Stimulated activated CD4-positive, alpha-beta T cell treated with anti-CD3 and anti-CD28 coated beads, Interleukin-12 subunit alpha, Interleukin-12 subunit beta, amount 100 ng/mL, for 4 hours (primary cell): ENCODE data around the gene PTH2.

Source experiments
- DNase-seq: peaks from one replicate; pipeline ENCODE4 v3.0.0-alpha.2; 2020

PTH2 gene

GRCh38 chr19:49430678-49431329, 7.6 kb upstream of the PTH2 start:
- DNase-seq, result no peak

- DNase-seq, result no peak
Measured at GRCh38 chr19:49430172-49430677, 7.0 kb upstream of the PTH2 start.

- DNase-seq, result no peak
Measured at GRCh38 chr19:49428547-49429451, 5.6 kb upstream of the PTH2 start.

- no peak for DNase-seq
Measured at GRCh38 chr19:49427855-49428546, 4.8 kb upstream of the PTH2 start.

- DNase-seq, result no peak
Measured at GRCh38 chr19:49427339-49427738, 4.1 kb upstream of the PTH2 start.

- DNase-seq, result no peak
Measured at GRCh38 chr19:49425922-49426592, 2.8 kb upstream of the PTH2 start.

GRCh38 chr19:49425178-49425577, 1.9 kb upstream of the PTH2 start, which contains the start of gene GFY:
TSS of gene GFY (plus strand) at chr19:49425388. CDS start at chr19:49426431, 1,043 bp downstream.
- DNase-seq, result no peak

- DNase-seq, result no peak
Measured at GRCh38 chr19:49423985-49424303, 703 bp upstream of the PTH2 start.

- DNase-seq, result peak; percentile 34
Measured at GRCh38 chr19:49422407-49423070, 702 bp downstream of the PTH2 start.

- no peak for DNase-seq
Measured at GRCh38 chr19:49421878-49422202, 1.4 kb downstream of the PTH2 start.

- DNase-seq, result peak; percentile 18
Measured at GRCh38 chr19:49421039-49421877, 2.0 kb downstream of the PTH2 start.

GRCh38 chr19:49420227-49420626, 3.0 kb downstream of the PTH2 start:
- DNase-seq, result no peak

- DNase-seq, result no peak
Measured at GRCh38 chr19:49419173-49419572, 4.1 kb downstream of the PTH2 start.

- no peak for DNase-seq
Measured at GRCh38 chr19:49418511-49418910, 4.7 kb downstream of the PTH2 start.

- DNase-seq, result no peak
Measured at GRCh38 chr19:49417088-49417487, 6.2 kb downstream of the PTH2 start.

- DNase-seq, result no peak
Measured at GRCh38 chr19:49415810-49416200, 7.4 kb downstream of the PTH2 start.

- DNase-seq, result no peak
Measured at GRCh38 chr19:49415102-49415809, 8.0 kb downstream of the PTH2 start.

GRCh38 chr19:49414256-49414655, 9.0 kb downstream of the PTH2 start:
- no peak for DNase-seq

- no peak for DNase-seq
Measured at GRCh38 chr19:49413348-49413747, 9.9 kb downstream of the PTH2 start.

GRCh38 chr19:49411681-49412326, 11.4 kb downstream of the PTH2 start:
- DNase-seq, result no peak
